Muscle layer of colon (tissue), 2 donors: ENCODE measurements around the gene KRTAP3-1.

Experiments used
- H3K27ac ChIP-seq: one replicate; pipeline ENCODE4 v1.7.0; 2013; ENCODE audit warnings: low read depth, mild to moderate bottlenecking, low read length, moderate library complexity
- H3K27me3 ChIP-seq, 2 donors: one replicate each; pipeline ENCODE4 v1.7.0; 2013; ENCODE audit warnings: low read length in 2 of 2, mild to moderate bottlenecking in 2 of 2; ENCODE audit not compliant: insufficient read depth in 2 of 2, control insufficient read depth in 1 of 2
- H3K36me3 ChIP-seq: one replicate; pipeline ENCODE4 v1.7.0; 2013; ENCODE audit warnings: mild to moderate bottlenecking, low read length; ENCODE audit not compliant: insufficient read depth
- H3K4me1 ChIP-seq: one replicate; pipeline ENCODE4 v1.7.0; 2013; ENCODE audit warnings: mild to moderate bottlenecking, low read length; ENCODE audit not compliant: insufficient read depth
- H3K4me3 ChIP-seq, 2 donors: one replicate each; pipeline ENCODE4 v1.7.0; 2013; ENCODE audit warnings: low read length in 2 of 2, low read depth in 1 of 2, mild to moderate bottlenecking in 1 of 2, moderate library complexity in 1 of 2
- H3K9ac ChIP-seq: one replicate; pipeline ENCODE4 v1.7.0; 2013; ENCODE audit warnings: low read length
- H3K9me3 ChIP-seq: one replicate; pipeline ENCODE4 v1.7.0; 2013; ENCODE audit warnings: mild to moderate bottlenecking, low read length
- donor health status: abdominal sarcoma.
- donor health status: Adenocarcinoma of cecum.

The KRTAP3-1 gene

GRCh38 chr17:40967582-40967981 is 41.3 kb downstream of the KRTAP3-1 start:
- H3K4me1 ChIP-seq = no peaks in the 10 kb centered on the region
- no peaks in the 10 kb centered on the region for H3K9me3 ChIP-seq
- no peaks in the 10 kb centered on the region for H3K27me3 ChIP-seq
- H3K36me3 ChIP-seq = no peaks in the 10 kb centered on the region
- no peak overlapping the region for H3K9ac ChIP-seq
- H3K4me3 ChIP-seq = no peak overlapping the region
- no peak overlapping the region for H3K27ac ChIP-seq

GRCh38 chr17:40966848-40967247 is 42.1 kb downstream of the KRTAP3-1 start, which contains the start of gene KRT39:
TSS of gene KRT39 (minus strand) at chr17:40966948. CDS start at chr17:40966856, 92 bp downstream.
- Histone ChIP-seq H3K36me3 (no peaks in the 10 kb centered on the region), H3K27me3 (no peaks in the 10 kb centered on the region), H3K27ac (no peak within 1 kb of the TSS), H3K4me3 (no peak within 1 kb of the TSS), H3K4me1 (no peaks in the 10 kb centered on the region), H3K9ac (no peak within 1 kb of the TSS), H3K9me3 (no peaks in the 10 kb centered on the region)

GRCh38 chr17:40963838-40964237 is 45.1 kb downstream of the KRTAP3-1 start:
- Histone ChIP-seq H3K27ac (no peak overlapping the region), H3K27me3 (no peaks in the 10 kb centered on the region), H3K9me3 (no peaks in the 10 kb centered on the region), H3K4me1 (no peaks in the 10 kb centered on the region), H3K9ac (no peak overlapping the region), H3K4me3 (no peak overlapping the region), H3K36me3 (no peaks in the 10 kb centered on the region)

- no peak overlapping the region for H3K9ac ChIP-seq
Measured at GRCh38 chr17:40962059-40962561, 46.8 kb downstream of the KRTAP3-1 start.

GRCh38 chr17:40961591-40961990 is 47.3 kb downstream of the KRTAP3-1 start:
- Histone ChIP-seq H3K36me3 (no peaks in the 10 kb centered on the region), H3K27me3 (no peaks in the 10 kb centered on the region), H3K4me3 (no peak overlapping the region), H3K4me1 (no peaks in the 10 kb centered on the region), H3K27ac (no peak overlapping the region), H3K9ac (no peak overlapping the region), H3K9me3 (no peaks in the 10 kb centered on the region)

More at GRCh38 chr17:40962059-40962561, 46.8 kb downstream of the KRTAP3-1 start:
- H3K4me1 ChIP-seq = no peaks in the 10 kb centered on the region
- H3K36me3 ChIP-seq = no peaks in the 10 kb centered on the region
- no peak overlapping the region for H3K4me3 ChIP-seq
- H3K9me3 ChIP-seq = no peaks in the 10 kb centered on the region
- no peak overlapping the region for H3K27ac ChIP-seq
- no peaks in the 10 kb centered on the region for H3K27me3 ChIP-seq

GRCh38 chr17:40960144-40960543 is 48.8 kb downstream of the KRTAP3-1 start:
- no peak overlapping the region for H3K9ac ChIP-seq
- H3K4me3 ChIP-seq = no peak overlapping the region
- H3K4me1 ChIP-seq = no peaks in the 10 kb centered on the region
- no peaks in the 10 kb centered on the region for H3K9me3 ChIP-seq
- H3K27me3 ChIP-seq = no peaks in the 10 kb centered on the region
- H3K27ac ChIP-seq = no peak overlapping the region
- H3K36me3 ChIP-seq = no peaks in the 10 kb centered on the region
